Activated naive CD4-positive, alpha-beta T cell treated with Interleukin-2 at 50 U/mL for 16 hours (primary cell): ENCODE data around the gene TRMT11.

Experiments
- DNase-seq: peaks from one replicate; pipeline ENCODE4 v3.0.0-alpha.2; 2020

The TRMT11 gene

GRCh38 chr6:126077810-126078776 is 91.8 kb downstream of the TRMT11 start:
- DNase-seq = no peak

GRCh38 chr6:126083875-126084274 is 97.5 kb downstream of the TRMT11 start:
- DNase-seq = no peak

GRCh38 chr6:126086560-126086959 is 100.2 kb downstream of the TRMT11 start:
- no peak for DNase-seq
